ENCODE measurements around the gene CUL4B.

DNA sequence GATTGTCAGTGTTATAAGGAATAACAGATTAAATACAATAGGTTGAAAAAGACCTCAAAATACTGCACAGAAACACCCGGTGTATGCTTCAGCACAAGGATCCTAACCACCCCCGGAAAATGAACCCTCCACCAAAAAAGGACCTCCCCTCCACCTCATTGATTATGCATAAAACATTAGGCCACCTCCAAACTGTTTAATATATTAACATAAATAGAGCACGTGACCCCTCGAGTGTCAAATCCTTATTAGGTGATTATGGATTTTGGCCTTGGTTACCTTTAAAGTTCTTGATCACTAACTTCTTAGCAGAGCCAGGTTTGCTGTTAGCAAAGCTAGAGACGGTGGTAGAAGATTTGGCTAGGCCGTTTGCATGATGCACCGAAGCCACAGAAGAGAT, 958 bp downstream of the CUL4B start:
- no peak for TF ChIP-seq CTCF (IDR thresholded peaks at IDR 0.05)
- no peak for TF ChIP-seq POLR2AphosphoS5 (IDR thresholded peaks at IDR 0.05)
- TF ChIP-seq POLR2A (IDR thresholded peaks at IDR 0.05): no peak
